HG03097 (cell line): ENCODE data around the gene CPED1.
"Not testable (repeated sequence)": the region's sequence is repeated elsewhere in the genome, so short reads cannot be mapped to it uniquely, and the experiment has no call there.

ENCODE experiments used
- ATAC-seq: cut with Tn5 transposase; IDR thresholded peaks from one replicate; pipeline ENCODE4 v1.9.1; 2021; ENCODE audit not compliant: unreplicated experiment, low FRiP score

CPED1 gene

DNA sequence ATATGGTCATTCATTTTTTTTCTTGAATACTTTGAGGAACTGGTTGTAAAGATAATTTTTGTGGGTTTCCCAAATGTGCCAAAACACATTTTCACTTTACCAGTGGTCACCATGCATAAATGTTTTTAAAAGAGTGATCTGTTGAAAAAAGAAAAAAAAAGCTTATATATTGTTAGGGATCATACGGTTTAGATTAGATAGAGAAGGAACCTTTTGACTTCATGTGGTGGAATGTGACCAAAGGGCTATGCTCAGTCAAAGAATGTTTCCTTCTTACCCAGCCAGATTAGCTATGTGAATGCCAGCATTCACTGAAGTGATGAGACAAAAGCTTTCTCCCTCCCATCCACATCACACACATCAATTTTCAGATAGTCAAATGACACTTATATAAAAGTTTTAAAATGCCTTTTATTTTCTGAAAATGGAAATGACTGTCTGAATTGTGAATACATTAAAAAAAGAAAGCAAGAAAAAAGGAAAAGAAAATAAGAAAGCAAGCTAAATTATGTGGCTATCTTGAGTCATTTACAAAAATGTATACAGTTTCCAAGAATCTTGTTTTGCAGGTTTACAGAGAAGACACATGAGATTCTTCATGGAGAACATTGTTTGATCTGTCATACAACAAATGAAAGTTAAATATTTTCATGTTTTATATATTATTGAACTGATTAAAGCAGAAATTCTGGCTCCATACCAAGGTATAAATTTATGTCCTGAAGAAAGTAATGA, 8.6 kb upstream of the CPED1 start:
- no peak for ATAC-seq

DNA sequence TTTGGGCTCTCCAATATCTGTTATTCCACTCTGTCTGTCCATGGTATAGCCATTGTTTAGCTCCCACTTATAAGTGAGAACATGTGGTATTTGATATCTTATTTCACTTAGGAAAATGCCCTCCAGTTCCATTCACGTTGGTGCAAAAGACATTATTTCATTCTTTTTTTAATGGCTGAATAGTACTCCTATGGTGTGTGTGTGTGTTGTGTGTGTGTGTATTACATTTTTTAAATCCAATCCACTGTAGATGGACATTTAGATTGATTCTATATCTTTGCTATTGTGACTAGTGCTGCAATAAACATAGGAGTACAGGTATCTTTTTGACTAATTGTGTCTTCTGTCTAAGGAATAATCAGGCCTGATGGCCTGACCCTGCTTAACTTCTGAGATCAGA, 7.4 kb upstream of the CPED1 start:
- no peak for ATAC-seq

DNA sequence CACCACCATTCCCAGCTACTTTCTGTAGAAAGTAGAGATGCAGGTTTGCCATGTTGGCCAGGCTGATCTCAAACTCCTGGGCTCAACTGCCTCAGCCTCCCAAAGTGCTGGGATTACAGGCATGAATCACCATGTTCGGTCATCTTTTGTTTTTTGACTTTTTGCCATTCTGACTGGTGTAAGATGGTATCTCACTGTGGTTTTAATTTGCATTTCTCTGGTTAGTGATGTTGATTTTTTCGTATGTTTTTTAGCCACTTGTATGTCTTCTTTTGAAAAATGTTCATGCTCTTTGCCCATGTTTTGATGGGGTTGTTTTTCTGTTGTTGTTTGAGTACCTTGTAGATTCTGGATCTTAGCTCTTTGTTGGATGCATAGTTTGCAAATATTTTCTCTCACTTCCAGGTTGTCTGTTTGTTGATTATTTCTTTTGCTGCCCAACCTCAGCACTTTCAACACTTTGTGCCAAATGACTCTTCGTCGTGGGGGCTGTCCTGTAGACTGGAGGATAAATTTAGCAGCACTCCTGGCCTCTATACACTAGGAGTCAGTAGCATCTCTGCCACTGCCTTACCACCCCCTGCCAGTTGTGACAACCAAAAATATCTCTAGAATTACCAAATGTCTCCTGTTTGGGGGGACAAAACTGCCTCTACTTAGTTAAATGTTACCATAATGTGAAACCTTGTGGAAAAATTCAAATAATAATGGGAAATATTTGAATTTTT, 6.5 kb upstream of the CPED1 start:
- ATAC-seq, result no peak

DNA sequence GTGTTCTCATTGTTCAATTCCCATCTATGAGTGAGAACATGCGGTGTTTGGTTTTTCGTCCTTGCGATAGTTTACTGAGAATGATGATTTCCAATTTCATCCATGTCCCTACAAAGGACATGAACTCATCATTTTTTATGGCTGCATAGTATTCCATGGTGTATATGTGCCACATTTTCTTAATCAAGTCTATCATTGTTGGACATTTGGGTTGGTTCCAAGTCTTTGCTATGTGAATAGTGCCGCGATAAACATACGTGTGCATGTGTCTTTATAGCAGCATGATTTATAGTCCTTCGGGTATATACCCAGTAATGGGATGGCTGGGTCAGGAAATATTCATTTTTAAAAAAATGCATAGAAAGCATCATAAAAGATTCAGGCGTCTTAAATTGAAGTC, 4.9 kb upstream of the CPED1 start:
- not testable (repeated sequence) for ATAC-seq

DNA sequence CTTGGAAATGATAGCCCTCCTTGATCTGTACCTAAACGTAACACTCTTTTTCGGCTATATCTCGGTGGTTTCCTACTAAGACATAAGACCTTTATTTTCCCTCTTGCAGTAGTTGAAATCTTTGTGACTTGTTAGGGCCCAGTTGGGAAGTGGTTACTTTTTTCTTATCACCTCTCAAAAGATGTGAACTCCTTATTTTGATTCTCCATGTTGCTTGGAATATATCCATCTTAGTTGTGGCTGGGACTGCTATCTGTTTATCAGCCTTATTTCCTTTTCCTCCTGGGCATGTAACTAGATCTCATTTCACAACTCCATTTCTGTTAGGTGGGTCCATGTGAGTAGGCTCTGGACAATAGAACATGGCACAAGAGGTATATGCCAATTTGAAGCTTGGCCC, 4.1 kb upstream of the CPED1 start:
- ATAC-seq, result no peak

DNA sequence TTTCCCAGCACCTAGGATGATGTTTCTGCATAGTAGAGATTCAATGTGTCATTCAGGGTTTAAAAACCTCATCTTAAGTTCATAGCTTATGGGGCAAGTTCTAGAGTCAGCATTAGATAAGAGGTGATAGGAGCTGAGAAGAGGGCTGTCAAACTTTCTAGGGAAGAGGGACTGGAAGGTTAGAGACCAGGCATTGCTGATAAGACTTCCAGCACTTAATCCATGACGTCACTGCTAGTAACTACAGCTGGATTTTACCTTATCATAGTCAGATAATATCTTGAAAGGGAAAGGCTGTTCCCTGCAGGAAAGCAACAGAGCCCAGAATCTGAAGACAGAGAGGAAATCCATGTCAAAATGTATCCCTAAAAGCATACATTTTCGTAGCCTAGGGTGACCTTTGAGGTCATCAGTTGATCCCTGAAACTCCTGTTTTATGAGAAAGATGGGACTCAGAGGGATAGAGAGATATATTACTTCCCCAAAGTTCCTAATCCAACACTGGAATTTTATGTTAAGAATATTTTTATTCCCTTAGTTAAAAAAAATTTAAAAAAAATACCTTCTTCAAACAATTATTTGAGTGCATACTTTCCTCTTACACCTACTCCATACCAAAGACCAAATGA, 3.3 kb upstream of the CPED1 start:
- no peak for ATAC-seq

DNA sequence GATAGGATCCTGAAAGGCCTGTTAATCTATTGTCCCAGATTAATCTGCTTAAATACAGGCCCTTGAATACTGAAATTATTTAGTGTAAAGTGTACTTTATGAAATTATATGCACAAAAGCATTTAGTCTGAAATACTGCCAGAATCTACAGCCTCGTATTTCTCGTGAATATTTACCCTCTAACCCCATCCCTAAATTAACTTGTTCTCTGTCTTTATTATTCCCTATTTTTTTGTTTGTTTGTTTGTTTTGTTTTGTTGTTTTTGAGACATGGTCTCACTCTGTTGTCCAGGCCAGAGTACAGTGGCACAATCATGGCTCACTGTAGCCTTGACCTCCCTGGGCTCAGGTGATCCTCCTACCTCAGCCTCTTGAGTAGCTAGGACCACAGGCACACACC, 2.7 kb upstream of the CPED1 start:
- ATAC-seq, result no peak

DNA sequence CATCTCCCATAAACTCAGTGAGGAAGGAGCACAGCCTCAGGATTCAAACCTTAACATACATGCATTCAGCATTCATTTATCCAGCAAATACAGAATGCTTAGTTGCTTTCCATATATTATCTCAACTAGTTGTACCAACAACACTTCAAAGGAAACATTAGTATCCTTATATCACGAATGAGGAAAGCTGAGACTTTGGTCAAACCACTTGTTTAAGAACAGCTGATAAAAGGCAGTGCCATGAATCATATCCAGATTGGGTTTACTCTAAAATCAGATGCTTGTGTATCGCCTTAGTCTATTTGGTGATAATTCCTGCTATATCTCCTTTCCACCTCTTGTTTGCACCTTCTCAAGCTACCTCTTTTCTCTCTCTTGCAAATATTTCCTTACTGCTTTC, 1.9 kb upstream of the CPED1 start:
- ATAC-seq, result no peak

DNA sequence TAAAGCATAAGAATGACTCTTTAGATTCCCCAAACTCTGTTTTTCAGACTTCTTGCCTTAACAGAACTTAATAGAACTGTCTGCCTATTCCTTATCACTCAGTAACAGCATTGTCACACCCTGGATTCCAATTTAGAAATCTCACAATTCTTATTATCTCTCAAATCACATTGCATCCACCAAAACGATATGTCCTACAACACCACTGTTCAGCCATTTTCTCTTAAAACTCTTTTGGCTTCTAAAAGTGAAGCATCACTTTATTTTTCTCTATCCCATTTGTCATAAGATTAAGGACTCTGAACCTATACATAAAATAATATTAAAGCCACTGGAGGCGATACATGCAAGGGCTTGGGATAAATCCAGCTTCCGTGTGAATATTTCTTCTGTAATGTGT, 1.2 kb upstream of the CPED1 start:
- no peak for ATAC-seq

DNA sequence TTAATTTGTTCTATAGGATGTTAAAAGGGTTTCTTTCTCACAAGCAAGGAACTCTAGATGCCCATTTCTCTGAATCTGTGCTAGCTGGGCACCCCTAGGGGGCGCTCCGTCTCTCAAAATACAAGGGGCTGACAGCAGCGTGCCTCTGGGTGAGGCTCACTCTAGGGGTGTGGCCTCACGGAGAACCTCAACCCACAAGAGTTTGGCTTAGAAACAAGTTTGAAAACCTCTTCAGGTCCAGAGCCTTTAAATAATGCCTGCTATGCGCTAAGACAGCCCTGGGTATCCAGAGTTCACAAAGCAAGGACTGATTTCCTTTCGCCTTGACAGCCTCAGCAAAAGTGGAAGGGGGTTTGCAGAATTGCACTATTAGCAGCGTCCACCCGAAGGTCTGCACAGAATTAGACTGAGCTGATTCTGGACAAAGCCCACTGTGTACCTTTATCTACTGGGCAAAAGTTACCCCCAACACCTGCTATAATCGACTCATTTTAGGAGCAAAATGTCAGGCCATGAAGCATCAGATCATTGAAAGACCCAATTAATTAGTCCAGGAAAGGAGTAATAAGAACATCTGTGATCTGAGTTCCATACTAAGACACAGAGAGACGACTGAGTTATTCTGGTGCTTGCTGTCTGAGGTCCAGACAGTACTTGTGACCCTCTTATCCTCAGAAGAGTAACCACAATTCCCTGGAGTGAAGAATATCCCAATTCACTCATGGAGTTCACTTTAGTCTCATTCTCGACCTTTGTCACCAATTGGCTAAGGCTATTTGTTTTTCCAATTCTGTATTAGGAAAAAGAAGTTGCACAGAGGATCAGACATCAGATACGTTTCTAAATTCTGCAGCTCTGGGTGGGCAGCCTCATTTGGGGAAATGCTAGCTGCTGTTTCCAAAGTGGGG, 574 bp upstream of the CPED1 start:
- ATAC-seq, result peak; percentile 90

DNA sequence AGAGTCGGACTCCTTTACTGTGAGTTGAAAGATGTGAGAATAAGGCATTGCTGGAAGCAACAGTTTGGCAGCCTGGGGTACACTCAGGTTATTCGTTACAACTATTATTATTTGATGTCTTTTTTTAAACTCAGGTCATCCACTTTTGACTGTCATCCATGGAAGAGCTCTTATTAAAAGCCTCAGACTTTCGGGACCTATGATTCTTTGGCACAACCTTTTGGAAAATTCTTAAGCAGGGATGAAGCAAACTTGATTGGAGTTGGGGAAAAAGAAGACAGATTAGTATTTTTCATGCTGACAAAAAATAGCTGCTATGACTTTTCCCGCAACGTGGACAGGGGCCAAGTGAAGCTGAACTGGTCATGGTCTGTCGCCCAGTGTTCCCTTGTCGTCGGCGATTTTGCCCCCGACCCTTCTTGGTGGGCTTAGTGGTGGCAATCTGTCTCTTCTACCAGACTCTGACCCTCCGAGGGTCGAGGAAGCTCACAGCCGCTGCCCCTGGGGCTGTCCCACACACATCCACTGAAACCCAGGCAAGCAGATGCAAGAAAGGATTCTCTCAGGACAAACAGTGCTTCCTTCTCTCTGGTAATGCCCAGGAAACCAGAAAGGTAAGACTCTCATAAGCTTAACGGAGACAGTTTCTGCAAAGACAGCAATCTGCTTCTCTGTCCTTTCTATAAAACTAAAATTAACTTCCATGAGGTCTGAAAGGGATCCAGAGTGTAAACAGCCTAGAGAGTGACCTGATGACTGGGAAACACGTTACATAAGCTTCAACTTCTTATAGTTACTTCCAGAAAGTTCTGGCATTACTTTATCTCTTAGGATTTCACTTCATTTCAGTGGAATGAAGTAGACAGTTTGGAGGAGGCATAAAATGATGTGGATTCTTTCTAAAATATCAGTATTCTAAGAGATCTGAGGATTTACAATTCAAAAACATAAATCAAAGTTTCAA, 1.0 kb downstream of the CPED1 start:
- no peak for ATAC-seq

DNA sequence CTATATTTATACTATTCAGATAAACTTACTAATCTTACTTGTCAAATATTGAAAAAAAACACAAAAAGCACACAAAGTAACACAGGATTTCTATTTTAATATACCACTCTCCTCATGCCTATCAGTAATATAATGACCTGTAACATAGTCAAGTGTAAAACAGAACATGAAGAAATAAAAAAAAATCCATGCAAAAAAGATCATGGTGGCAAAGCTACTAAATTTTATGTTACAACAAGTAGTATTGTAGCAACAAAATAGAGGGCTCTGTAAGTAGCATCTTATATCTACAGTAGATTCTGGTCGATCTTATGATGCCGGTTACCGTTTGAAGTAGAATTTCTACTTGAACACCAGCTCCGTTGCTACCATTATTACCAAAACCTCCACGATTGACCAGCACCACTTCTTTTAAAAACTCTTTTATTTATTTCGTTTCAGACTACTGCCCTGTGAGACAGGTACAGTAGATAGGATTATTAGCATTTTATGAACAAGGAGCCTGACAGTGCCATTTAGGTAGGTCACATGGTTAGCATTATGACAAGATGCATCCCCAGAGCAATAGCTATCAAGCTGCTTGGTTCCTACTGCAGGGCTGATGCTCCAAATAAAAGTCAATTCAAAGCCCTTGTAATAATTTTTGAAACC, 2.1 kb downstream of the CPED1 start:
- ATAC-seq, result no peak

DNA sequence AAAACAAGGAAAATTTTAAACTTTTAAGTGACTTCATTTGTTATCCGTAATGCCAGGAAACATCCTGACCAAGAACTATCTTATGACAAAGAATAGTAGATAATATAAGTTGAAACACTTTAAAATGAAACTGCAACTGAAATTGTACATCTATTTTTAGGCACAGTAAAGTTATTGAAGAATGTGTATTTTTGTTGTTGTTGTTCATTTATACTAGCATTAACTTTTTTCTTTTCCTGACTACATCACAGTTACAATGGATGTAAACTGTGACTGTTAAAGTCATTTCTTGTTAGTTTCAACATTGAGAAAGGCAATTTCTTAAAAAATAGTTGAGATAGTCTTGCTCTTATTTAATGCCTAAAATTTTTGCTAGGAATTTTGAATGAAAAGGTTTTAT, 2.6 kb downstream of the CPED1 start:
- ATAC-seq, result no peak

DNA sequence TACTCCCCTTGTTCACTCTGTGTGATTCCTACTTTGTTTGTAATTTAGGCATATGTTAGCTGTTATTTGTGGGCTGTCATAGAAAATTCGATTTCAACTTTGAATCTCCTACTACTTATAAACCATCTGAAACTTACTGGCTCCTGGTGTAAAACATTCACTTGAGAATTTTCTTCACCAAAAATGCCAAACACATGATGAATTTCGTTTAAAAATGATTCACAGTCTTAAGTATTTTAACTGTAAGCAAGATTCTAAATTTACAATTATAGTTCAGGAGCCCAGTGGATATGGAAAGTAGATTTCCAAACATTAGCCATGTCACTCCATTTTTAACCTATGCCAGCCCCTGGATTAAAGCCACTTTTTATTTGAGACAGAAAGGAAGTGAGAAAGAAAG, 3.1 kb downstream of the CPED1 start:
- no peak for ATAC-seq

DNA sequence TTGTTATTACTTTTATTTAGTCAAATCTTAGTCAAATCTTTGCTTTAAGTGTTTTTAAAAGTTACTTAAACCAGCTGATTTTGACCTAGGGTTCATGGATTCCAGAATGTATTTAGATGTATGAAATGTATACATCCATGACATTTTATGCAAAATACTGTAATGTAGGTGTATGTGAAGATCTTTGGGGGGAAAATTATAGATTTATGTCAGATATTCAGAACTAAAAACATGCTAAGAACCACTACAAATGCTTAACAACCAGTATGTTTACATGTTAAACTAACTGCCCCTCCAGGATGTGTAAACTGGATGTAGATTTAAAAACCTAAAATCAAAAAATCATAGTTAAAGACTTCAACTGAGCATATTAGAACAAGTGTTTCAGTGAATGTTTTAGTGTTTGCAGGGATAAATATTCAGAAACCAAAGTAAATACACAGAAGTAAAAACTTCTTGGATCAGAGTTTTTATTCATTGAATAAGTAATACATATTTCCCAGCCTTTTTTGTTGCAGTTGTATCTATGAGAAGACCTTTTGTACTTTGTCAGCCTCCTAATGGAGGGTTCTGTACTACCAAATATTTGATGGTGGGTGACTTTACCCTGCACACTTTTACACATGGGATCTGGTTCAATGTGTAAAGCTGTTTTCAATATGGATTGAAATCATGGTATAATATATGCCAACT, 3.9 kb downstream of the CPED1 start:
- no peak for ATAC-seq

DNA sequence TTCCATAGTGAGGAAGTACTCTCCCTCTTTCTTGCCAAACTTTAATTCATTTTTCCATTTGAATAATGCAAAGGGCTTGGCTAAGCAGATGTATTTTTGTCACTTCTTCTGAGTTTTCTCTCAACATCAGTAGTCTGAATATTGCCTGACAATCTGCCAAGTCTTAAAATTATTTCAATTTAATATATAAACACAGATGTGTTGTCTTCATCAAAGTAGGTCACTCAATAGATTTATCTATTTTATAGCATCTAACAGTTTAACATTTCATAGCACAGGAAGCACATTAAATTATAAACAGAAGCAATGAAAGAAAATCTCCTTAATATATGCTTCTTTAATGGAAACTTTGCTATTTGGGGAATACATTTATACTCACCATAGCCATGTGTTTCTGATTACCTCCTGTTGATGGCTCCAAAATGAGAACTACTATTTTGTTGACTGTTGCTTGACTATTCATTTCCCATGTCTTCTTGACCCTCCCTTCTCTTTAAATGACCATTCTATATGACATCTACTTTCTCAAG, 4.5 kb downstream of the CPED1 start:
- no peak for ATAC-seq

DNA sequence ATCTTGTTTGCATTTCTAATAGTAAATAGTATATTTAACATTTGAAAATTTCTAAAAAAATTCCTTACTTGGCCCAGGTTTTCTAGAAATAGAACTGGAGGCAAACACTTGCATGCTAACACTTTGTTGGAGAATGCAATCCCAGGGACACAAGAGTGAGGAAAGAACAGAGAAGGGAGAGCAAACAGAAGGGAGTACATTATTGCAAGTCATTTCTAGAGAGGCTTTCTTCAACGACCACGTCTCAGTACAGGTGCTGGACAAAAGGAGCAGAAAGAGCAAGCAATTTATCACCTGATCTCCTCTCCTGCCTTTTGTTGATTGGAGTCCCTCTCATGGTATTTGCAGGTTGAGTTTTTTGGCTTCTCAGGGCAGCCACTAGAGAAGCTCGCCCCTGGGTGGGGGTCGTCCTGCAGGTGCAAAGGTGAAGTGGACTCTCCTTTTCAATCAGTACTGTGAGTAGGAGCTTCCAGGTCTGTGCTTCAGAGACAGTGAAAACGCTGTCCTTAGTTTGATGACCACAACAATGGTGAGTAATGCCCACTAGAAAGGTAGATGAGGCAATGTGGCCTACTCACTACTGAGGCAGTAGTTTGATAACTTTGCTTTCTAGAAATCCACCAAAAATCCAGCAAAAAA, 5.2 kb downstream of the CPED1 start:
- no peak for ATAC-seq
